C4-2B (cell line): ENCODE data around the gene CYTH4.

ENCODE experiments used
- H3K27ac ChIP-seq: fragments of 450-650 bp; 2 replicates; pipeline ENCODE4 v1.5.1; 2017
- ZFX ChIP-seq: fragments of 450-650 bp; IDR thresholded peaks from 2 replicates; pipeline ENCODE4 v1.6.1; 2017
- TF ChIP-seq, protein P1 (sequence below): fragments of 450-650 bp; conservative IDR thresholded peaks from 2 replicates; pipeline ENCODE4 v1.5.1; 2017; ENCODE audit warnings: mild to moderate bottlenecking

The CYTH4 gene

GRCh38 chr22:37239336-37240239 is 42.7 kb upstream of the CYTH4 start:
- no peak overlapping the region for H3K27ac ChIP-seq
- TF ChIP-seq, protein P1, sequence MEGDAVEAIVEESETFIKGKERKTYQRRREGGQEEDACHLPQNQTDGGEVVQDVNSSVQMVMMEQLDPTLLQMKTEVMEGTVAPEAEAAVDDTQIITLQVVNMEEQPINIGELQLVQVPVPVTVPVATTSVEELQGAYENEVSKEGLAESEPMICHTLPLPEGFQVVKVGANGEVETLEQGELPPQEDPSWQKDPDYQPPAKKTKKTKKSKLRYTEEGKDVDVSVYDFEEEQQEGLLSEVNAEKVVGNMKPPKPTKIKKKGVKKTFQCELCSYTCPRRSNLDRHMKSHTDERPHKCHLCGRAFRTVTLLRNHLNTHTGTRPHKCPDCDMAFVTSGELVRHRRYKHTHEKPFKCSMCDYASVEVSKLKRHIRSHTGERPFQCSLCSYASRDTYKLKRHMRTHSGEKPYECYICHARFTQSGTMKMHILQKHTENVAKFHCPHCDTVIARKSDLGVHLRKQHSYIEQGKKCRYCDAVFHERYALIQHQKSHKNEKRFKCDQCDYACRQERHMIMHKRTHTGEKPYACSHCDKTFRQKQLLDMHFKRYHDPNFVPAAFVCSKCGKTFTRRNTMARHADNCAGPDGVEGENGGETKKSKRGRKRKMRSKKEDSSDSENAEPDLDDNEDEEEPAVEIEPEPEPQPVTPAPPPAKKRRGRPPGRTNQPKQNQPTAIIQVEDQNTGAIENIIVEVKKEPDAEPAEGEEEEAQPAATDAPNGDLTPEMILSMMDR = no peak
- no peak for TF ChIP-seq ZFX

DNA sequence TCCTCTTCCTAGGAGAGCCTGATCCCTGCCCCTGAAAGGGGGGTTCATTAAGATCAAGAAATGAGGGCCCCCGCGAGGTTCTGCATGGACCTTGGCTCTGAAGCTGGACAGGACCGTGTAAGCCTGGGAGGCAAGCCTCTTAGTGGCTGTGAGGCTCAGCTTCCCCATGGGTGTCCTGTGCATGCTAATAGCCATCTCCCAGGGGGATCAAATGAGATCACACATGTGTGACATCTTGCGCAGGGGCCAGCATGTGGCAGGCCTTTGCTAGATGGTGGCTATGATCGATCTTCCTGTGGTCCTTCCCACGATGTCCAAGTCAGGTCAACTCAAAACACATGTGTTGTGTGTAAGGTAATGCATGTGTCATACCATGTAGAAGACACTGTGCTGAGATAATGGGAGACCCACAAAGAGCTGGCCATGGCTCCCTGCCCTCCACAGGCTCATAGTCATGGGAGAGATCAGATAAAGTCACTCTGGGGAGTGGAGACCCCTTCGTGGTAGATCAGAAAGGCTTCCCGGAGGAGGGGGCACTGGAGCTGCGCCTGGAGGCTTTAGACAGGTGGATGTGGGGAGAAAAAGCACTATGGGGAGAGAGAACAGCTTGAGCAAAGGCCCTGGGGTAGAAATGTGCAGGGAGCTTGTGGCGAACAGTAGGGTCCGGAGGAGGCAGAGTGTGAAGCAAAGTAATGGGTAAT is 41.9 kb upstream of the CYTH4 start:
- H3K27ac ChIP-seq = no peak overlapping the region
- no peak for TF ChIP-seq ZFX
- TF ChIP-seq, protein P1 = no peak

- H3K27ac ChIP-seq = no peak overlapping the region
- no peak for TF ChIP-seq ZFX
- TF ChIP-seq, protein P1 = no peak
Measured at GRCh38 chr22:37240941-37241320, 41.4 kb upstream of the CYTH4 start.

DNA sequence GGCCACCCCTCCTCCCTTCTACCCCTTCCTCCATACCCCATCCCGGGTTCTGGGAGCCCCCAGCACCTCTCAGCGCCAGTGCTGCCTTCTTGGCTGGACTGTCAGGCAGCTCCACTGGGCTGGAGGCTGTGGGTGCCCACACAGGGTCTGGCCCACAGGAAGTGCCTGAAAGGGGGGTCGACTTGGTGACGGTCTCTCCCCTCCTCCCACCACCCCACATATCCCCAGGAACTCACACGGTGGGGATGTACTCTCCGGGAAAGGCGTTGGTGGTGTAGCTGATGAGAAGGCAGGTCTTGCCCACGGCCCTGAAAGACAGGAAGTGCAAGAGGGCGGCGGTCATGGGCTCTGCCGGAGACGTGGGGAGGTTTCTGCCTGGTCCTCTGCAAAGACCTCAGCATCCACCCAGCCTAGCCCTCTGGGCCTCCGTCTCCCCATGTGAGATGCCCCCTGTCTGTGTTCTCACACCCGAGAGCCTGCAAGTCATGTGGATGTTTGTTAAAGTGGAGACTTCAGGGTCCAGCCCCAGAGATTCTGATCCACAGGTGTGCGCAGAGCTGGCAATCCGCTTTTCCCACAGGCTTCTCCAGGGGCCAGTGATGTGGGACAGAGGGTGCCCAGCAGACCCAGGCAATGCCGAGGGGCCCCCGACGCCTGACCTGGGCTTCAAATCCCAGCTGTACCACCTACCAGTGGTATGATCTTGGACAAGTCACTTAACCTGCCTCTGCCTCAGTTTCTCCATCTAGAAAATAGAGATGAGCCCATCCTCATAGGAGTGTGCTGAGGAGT is 40.8 kb upstream of the CYTH4 start:
- H3K27ac ChIP-seq = no peak overlapping the region
- TF ChIP-seq, protein P1 = no peak
- TF ChIP-seq ZFX = no peak

DNA sequence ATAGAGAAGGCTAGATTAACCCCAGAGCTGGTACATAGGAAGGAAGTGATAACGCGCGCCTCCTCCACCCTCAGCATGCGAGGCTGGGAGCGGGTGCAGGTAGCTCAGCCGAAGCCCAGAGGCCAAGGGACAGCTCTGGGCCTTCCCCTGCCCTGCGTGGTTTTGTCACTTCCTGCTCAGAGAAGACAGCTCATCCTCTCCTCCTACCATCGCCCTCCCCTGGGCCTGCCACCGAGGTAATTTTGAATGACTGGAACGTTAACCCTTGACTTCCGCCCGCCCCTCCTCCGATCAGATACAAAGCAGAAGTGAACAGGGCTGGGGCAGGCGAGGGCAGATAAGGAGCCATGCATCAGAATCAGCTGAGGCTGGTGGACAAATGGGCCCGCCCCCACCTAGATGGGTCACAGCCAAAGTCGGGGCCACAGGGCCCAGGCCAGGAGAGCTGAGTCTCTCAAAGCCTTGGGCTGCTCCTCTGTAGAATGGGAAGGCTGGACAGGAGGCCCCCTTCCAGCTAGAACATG is 39.9 kb upstream of the CYTH4 start:
- no peak overlapping the region for H3K27ac ChIP-seq
- TF ChIP-seq ZFX = no peak
- TF ChIP-seq, protein P1 = no peak

GRCh38 chr22:37243402-37244113 is 38.8 kb upstream of the CYTH4 start:
- H3K27ac ChIP-seq = no peak overlapping the region
- no peak for TF ChIP-seq ZFX
- TF ChIP-seq, protein P1 = no peak
